Heart left ventricle (tissue), 16 donors: ENCODE results near the gene ARHGEF12. TPM values are rescaled to one million over a fixed set of nuclear protein-coding genes. Genes with fewer than 3 reads are reported as not detected.

Experiments used
- ATAC-seq, 4 donors: fragments of 200-7000 bp; cut with Tn5 transposase; one replicate each; pipeline ENCODE4 v1.9.1; 2020 to 2022; ENCODE audit warnings: moderate library complexity in 4 of 4, mild to moderate bottlenecking in 3 of 4, moderate number of reproducible peaks in 1 of 4
- DNase-seq, 5 donors: peaks; one replicate each; pipeline ENCODE4 v3.0.0-alpha.2; 2020
- H3K27ac ChIP-seq, 12 donors: fragments of 200-600 bp; sonication (generic) in 4 of 12; one replicate each; pipeline versions ENCODE4 v1.5.0 to v1.8.0; 2016 to 2022; ENCODE audit warnings: mild to moderate bottlenecking in 2 of 12
- H3K27me3 ChIP-seq, 9 donors: fragments of 200-600 bp; sonication (generic) in 2 of 9; one replicate each; pipeline versions ENCODE4 v1.5.1 to v1.8.0; 2016 to 2022; ENCODE audit warnings: mild to moderate bottlenecking in 3 of 9
- H3K36me3 ChIP-seq, 9 donors: fragments of 200-600 bp; sonication (generic) in 2 of 9; one replicate each; pipeline versions ENCODE4 v1.5.0 to v1.8.0; 2018 to 2022; ENCODE audit warnings: mild to moderate bottlenecking in 2 of 9
- H3K4me1 ChIP-seq, 12 donors: fragments of 200-600 bp; sonication (generic) in 4 of 12; one replicate each; pipeline versions ENCODE4 v1.5.0 to v1.8.0; 2016 to 2022; ENCODE audit warnings: mild to moderate bottlenecking in 3 of 12
- H3K4me3 ChIP-seq, 12 donors: fragments of 200-600 bp; sonication (generic) in 4 of 12; one replicate each; pipeline versions ENCODE4 v1.5.0 to v1.8.0; 2017 to 2022; ENCODE audit warnings: mild to moderate bottlenecking in 9 of 12, moderate library complexity in 4 of 12
- H3K9me3 ChIP-seq, 12 donors: fragments of 200-600 bp; sonication (generic) in 4 of 12; one replicate each; pipeline versions ENCODE4 v1.5.0 to v1.8.0; 2016 to 2022; ENCODE audit warnings: mild to moderate bottlenecking in 1 of 12
- POLR2A ChIP-seq, 2 donors: fragments of 450-650 bp; IDR thresholded peaks; one replicate each; pipeline ENCODE4 v1.6.1; 2017; ENCODE audit warnings: antibody characterized with exemption in 2 of 2, mild to moderate bottlenecking in 2 of 2, moderate library complexity in 2 of 2
- whole genome bisulfite sequencing, 4 donors: extraction: QIAGEN DNeasy Blood & Tissue Kit in 2 of 4; methylation state at CpG; one replicate each; pipeline versions ENCODE4 v1.1.5 to v1.1.7; 2013 to 2018; 5-methylcytosine and 5-hydroxymethylcytosine counted together
- intact Hi-C, 10 donors: fragments of 100-400 bp; cut with DNase I; formaldehyde crosslinking; loops; one replicate each; pipeline versions ENCODE4 v1.11.1 to v1.14.2; 2022
- polyA plus RNA-seq, 2 donors: library from polyadenylated mRNA; stranded (reverse); fragments of 200-250 nt; gene quantifications; one replicate each; pipeline ENCODE4 v1.2.3, GENCODE V29; 2013
- total RNA-seq, 9 donors: library from RNA; depleted of rRNA in 2 of 9; stranded (reverse); fragments of >200 nt in 2 of 9; fragmentation: NEBNext Ultra II Directional in 3 of 9; extraction: Animal tissue kit (Norgen Biotek cat#: 25700) in 3 of 9; gene quantifications; one replicate each; pipeline versions ENCODE4 v1.1.0 to v1.2.4, GENCODE V29; 2016 to 2023
- TF ChIP-seq, protein P1 (sequence below), 12 donors: fragments of 200-600 bp; sonication (generic) in 4 of 12; IDR thresholded peaks; one replicate each; pipeline versions ENCODE4 v1.5.0 to v1.8.0; 2018 to 2022; ENCODE audit warnings: antibody characterized with exemption in 12 of 12, mild to moderate bottlenecking in 5 of 12
- donor health status: ischemic (EF 13 %, LVEDD 7.1; RV severe dilation, severe dysfunction).
- donor health status: healthy with polysubstance abuse.
- donor health status: DM: no; HTN: yes; CAD: no.
- donor health status: DM: no; HTN: no; CAD: no.
- donor health status: ischemic (EF 25% LVEDD 6.9; RV normal size, moderate dysfunction).
- donor health status: ischemic (EF 25% LVEDD 5.7; RV mildly dilated, moderate dysfunction).
- donor health status: healthy.
- donor health status: DM: yes; HTN: yes; CAD: no.
- donor health status: ischemic (EF 35%, LVEDD 5.7; RV mildly dilated, moderate dysfunction).
- donor health status: nonischemic (EF 11% LVEDD 7.7; RV severe dilation, severe dysfunction).
- donor health status: DM: yes; HTN: yes; CAD: no.
- donor health status: PGD.
- donor health status: ischemic (EF 29% LVEDD 5.4; RV normal size, mild dysfunction).
- donor health status: nonischemic (EF 23%, LVEDD 6.1; RV moderate dilation, normal function).

ARHGEF12 gene
- total and polyA plus RNA-seq, 11 donors: 22.0 to 140 (median 112) TPM

DNA sequence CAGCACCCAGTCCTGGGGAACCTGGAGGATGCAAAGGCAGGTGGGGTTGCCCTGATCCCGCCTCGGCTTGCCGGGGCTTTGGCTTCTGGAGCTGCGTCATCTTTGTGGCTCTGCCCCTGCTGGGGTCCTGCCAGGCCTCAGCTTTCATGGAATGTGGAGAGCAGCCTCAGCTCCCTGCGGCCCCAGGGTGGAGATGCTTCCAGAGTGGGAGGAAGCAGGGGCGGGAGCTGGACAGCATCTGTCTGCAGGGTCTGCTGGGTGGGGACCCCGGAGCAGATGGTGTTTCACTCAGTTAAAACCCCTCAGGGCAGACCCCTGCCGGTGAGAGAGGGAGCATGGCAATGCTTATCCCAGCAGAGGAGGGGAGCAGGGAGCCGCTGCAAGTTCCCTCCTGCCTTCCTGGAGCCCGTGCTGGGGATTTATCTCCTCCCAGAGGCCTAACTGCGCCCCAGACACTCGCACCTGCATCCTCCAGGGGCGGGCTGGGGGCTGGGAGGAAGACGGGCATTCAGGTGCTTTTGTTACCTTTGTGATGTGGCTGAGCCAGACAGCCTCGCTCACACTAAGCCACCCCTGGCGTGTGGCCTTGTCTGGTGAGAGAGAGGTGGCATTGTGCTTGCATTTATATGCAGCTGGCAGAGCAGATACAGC is 191.0 kb downstream of the ARHGEF12 start:
- no peak for DNase-seq
- Histone ChIP-seq H3K4me1 (peaks cover 0 to 8% (median 0%) of the 10 kb centered on the region in 12 donors), H3K4me3 (no peak overlapping the region), H3K9me3 (no peaks in the 10 kb centered on the region), H3K27me3 (peaks cover 0 to 27% (median 8%) of the 10 kb centered on the region in 9 donors), H3K36me3 (no peaks in the 10 kb centered on the region), H3K27ac (no peak overlapping the region)
- TF ChIP-seq, protein P1, sequence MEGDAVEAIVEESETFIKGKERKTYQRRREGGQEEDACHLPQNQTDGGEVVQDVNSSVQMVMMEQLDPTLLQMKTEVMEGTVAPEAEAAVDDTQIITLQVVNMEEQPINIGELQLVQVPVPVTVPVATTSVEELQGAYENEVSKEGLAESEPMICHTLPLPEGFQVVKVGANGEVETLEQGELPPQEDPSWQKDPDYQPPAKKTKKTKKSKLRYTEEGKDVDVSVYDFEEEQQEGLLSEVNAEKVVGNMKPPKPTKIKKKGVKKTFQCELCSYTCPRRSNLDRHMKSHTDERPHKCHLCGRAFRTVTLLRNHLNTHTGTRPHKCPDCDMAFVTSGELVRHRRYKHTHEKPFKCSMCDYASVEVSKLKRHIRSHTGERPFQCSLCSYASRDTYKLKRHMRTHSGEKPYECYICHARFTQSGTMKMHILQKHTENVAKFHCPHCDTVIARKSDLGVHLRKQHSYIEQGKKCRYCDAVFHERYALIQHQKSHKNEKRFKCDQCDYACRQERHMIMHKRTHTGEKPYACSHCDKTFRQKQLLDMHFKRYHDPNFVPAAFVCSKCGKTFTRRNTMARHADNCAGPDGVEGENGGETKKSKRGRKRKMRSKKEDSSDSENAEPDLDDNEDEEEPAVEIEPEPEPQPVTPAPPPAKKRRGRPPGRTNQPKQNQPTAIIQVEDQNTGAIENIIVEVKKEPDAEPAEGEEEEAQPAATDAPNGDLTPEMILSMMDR (IDR thresholded peaks at IDR 0.05): no peak
- TF ChIP-seq POLR2A (IDR thresholded peaks at IDR 0.05): no peak
- ATAC-seq: peak in 3 of 4 donors; percentile 16 to 33 (median 32)
- intact Hi-C loops: no loop called here
- 29 to 42% (median 35%) methylated on average over 12 to 16 of the region's 16 CpGs for WGBS, 4 donors

DNA sequence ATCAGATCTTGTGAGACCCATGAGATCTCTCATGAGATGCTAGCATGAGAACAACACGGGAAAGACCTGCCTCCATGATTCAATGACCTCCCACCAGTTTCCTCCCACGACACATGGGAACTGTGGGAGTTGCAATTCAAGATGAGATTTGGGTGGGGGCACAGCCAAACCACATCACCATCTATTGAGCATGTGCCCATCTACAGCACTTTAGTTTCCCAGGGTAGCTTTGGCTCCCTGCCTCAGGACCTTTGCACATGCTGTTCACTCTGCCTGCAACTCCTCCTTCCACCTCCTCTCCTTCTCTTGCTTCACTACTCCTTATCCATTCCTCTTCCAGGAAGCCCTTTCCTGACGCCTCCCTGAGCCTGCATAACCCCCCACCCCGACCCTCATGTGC is 192.5 kb downstream of the ARHGEF12 start:
- Histone ChIP-seq H3K4me3 (no peak overlapping the region), H3K36me3 (no peaks in the 10 kb centered on the region), H3K9me3 (no peaks in the 10 kb centered on the region), H3K27me3 (peaks cover 0 to 23% (median 8%) of the 10 kb centered on the region in 9 donors), H3K27ac (no peak overlapping the region), H3K4me1 (peaks cover 0 to 8% (median 1%) of the 10 kb centered on the region in 12 donors)
- intact Hi-C loops: no loop called here
- DNase-seq (no peak), ATAC-seq (no peak)
- 76 to 88% (median 88%) methylated on average over 4 of the region's 4 CpGs for WGBS, 4 donors
- TF ChIP-seq POLR2A (IDR thresholded peaks at IDR 0.05): no peak
- TF ChIP-seq, protein P1 (IDR thresholded peaks at IDR 0.05): no peak

- H3K4me1 ChIP-seq: peaks cover 0 to 8% (median 1%) of the 10 kb centered on the region in 12 donors
- H3K36me3 ChIP-seq: no peaks in the 10 kb centered on the region
- 85 to 88% (median 87%) methylated on average over 7 of the region's 7 CpGs for WGBS, 4 donors
- TF ChIP-seq, protein P1 (IDR thresholded peaks at IDR 0.05): no peak
- TF ChIP-seq POLR2A (IDR thresholded peaks at IDR 0.05): no peak
- H3K9me3 ChIP-seq: no peaks in the 10 kb centered on the region
- DNase-seq (no peak), ATAC-seq (no peak)
- H3K27ac ChIP-seq: no peak overlapping the region
- H3K4me3 ChIP-seq: no peak overlapping the region
- peaks cover 0 to 22% (median 8%) of the 10 kb centered on the region in 9 donors for H3K27me3 ChIP-seq
- intact Hi-C loops: no loop called here
These were observed 193.0 kb downstream of the ARHGEF12 start for GRCh38 chr11:120529214-120529613.

- Histone ChIP-seq H3K27me3 (peaks cover 0 to 21% (median 8%) of the 10 kb centered on the region in 9 donors), H3K4me3 (no peak overlapping the region), H3K27ac (no peak overlapping the region), H3K36me3 (no peaks in the 10 kb centered on the region), H3K4me1 (peaks cover 0 to 8% (median 1%) of the 10 kb centered on the region in 12 donors), H3K9me3 (no peaks in the 10 kb centered on the region)
- DNase-seq (no peak), ATAC-seq (no peak)
- WGBS, 4 donors: 83 to 89% (median 88%) methylated on average over 6 of the region's 6 CpGs
- TF ChIP-seq, protein P1 (IDR thresholded peaks at IDR 0.05): no peak
- TF ChIP-seq POLR2A (IDR thresholded peaks at IDR 0.05): no peak
- intact Hi-C loops: no loop called here
These were observed 193.7 kb downstream of the ARHGEF12 start for GRCh38 chr11:120529911-120530310.
